ENCODE data around the gene AADAC.
A peak's percentile ranks its signal among the peaks of the same experiment; 100 is the strongest.

The AADAC gene

GRCh38 chr3:151856118-151856517 lies 42.2 kb downstream of the AADAC start:
- no peak for TF ChIP-seq CTCF (conservative IDR thresholded peaks at IDR 0.05; ENCODE audit: low read length)
- DNase-seq (ENCODE audit: low read depth): no peak
- H3K4me3 ChIP-seq (ENCODE audit: low read length): no peak overlapping the region

GRCh38 chr3:151856641-151857040 lies 42.7 kb downstream of the AADAC start:
- DNase-seq (ENCODE audit: low read depth): no peak
- TF ChIP-seq CTCF (conservative IDR thresholded peaks at IDR 0.05; ENCODE audit: low read length): no peak
- no peak overlapping the region for H3K4me3 ChIP-seq (ENCODE audit: low read length)

GRCh38 chr3:151859233-151859673 lies 45.3 kb downstream of the AADAC start:
- no peak for DNase-seq (ENCODE audit: low read depth)
- no peak for TF ChIP-seq CTCF (conservative IDR thresholded peaks at IDR 0.05; ENCODE audit: low read length)
- H3K4me3 ChIP-seq (ENCODE audit: low read length): no peak overlapping the region

GRCh38 chr3:151859905-151860304 lies 46.0 kb downstream of the AADAC start:
- TF ChIP-seq CTCF (conservative IDR thresholded peaks at IDR 0.05; ENCODE audit: low read length): no peak
- DNase-seq (ENCODE audit: low read depth): no peak
- H3K4me3 ChIP-seq (ENCODE audit: low read length): no peak overlapping the region

GRCh38 chr3:151863611-151864010 lies 49.7 kb downstream of the AADAC start:
- no peak for TF ChIP-seq CTCF (conservative IDR thresholded peaks at IDR 0.05; ENCODE audit: low read length)
- no peak for DNase-seq (ENCODE audit: low read depth)
- no peak overlapping the region for H3K4me3 ChIP-seq (ENCODE audit: low read length)

- no peak for TF ChIP-seq CTCF (conservative IDR thresholded peaks at IDR 0.05; ENCODE audit: low read length)
- no peak overlapping the region for H3K4me3 ChIP-seq (ENCODE audit: low read length)
- DNase-seq (ENCODE audit: low read depth): peak; percentile 82
Observed at GRCh38 chr3:151864423-151865101, 50.6 kb downstream of the AADAC start.

- no peak overlapping the region for H3K4me3 ChIP-seq (ENCODE audit: low read length)
- no peak for DNase-seq (ENCODE audit: low read depth)
Observed at GRCh38 chr3:151866711-151867410, 52.9 kb downstream of the AADAC start.

More at GRCh38 chr3:151866711-151867410, 52.9 kb downstream of the AADAC start:
- no peak for TF ChIP-seq CTCF (conservative IDR thresholded peaks at IDR 0.05; ENCODE audit: low read length)

Data from AG10803 (cell line).